ENCODE measurements around the gene ISLR.

- TF ChIP-seq CTCF (conservative IDR thresholded peaks at IDR 0.05; ENCODE audit: low read depth, low read length): no peak
- no peak for TF ChIP-seq EZH2phosphoT487 (IDR thresholded peaks at IDR 0.05; ENCODE audit: borderline replicate concordance, low read length)
- TF ChIP-seq EZH2 (IDR thresholded peaks at IDR 0.05; ENCODE audit: low read length, unreplicated experiment): no peak
Observed at GRCh38 chr15:74217907-74218885, 44.7 kb downstream of the ISLR start.
